NCI-H748 (cell line): ENCODE results near the gene RMND1.

ENCODE experiments used
- DNase-seq: peaks from one replicate; lab custom pipeline; 2025; ENCODE audit not compliant: unreplicated experiment; lab: John Stamatoyannopoulos, UW

RMND1 gene, protein sequence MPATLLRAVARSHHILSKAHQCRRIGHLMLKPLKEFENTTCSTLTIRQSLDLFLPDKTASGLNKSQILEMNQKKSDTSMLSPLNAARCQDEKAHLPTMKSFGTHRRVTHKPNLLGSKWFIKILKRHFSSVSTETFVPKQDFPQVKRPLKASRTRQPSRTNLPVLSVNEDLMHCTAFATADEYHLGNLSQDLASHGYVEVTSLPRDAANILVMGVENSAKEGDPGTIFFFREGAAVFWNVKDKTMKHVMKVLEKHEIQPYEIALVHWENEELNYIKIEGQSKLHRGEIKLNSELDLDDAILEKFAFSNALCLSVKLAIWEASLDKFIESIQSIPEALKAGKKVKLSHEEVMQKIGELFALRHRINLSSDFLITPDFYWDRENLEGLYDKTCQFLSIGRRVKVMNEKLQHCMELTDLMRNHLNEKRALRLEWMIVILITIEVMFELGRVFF

DNA sequence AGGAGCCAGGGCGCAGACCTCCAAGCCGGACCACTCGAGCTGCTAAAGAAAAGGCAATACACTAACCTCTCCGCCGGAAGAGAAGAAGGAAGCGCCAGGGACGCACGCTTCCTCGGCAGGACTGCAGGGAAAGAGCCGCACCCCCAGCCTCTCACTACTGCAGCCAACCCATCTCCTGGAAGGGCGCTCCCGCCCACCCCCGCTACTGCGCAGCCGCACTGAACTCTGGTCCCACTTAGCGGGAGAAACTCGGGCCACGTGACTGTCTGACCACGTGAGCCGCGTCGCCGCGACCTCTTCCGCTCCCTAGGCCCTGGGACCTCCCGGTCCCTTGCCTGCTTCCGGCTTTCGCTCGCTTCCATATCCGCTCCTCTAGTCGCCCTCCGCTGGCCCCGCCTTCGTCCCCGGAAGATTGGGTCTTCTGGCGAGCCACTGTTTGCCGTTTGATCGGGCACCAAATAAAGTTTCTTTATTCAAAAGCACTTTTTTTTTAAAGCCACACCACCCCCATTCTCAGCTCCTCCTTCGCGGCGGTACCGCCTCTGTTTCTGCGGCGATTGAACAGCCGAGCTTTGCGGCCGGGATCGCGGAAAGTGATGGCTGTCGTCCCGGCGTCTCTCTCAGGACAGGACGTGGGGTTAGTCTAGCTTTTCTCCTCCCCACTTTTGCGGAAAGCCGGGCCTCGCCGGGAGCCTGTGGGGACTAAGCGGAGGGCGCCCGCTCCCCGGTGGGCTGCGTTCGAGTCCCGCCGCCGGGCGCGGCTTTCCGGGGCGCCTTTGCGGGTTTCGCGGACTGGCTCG, at the start of gene RMND1:
Gene RMND1, minus strand, starts transcription at position 177 of the 800 bp plus-strand sequence. CDS start 6,315 bp downstream, outside the sequence.
- peak; percentile 100 for DNase-seq

DNA sequence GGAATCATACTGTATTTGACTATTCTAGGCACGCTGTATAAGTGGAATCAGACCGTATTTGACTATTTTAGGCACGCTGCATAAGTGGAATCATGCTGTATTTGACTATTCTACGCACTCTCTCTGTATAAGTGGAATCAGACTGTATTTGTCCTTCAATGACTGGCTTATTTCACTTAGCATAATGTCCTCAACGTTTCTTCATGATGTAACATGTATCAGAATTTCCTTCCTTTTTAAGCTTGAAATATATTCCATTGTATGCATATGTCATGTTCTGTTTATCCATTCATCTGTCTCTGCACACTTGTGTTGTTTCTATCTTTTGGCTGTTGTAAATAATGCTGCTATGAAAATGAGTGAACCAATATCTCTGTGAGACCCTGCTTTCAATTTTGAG, 47.6 kb upstream of the RMND1 start:
- DNase-seq = no peak

DNA sequence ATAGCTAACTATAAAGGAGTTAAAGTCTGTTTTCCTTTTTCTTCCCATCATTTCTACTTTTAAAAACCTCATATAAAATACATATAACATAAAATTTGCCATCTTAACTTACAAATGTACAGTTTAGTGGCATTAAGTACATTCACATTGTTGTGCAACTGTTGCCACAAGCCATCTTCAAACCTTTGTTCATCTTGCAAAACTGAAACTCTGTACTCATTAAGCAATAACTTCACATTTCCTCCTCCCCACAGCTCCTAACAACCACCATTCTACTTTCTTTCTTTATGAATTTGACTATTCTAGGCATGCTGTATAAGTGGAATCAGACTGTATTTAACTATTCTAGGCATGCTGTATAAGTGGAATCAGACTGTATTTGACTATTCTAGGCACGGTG, 46.4 kb upstream of the RMND1 start:
- DNase-seq = no peak

DNA sequence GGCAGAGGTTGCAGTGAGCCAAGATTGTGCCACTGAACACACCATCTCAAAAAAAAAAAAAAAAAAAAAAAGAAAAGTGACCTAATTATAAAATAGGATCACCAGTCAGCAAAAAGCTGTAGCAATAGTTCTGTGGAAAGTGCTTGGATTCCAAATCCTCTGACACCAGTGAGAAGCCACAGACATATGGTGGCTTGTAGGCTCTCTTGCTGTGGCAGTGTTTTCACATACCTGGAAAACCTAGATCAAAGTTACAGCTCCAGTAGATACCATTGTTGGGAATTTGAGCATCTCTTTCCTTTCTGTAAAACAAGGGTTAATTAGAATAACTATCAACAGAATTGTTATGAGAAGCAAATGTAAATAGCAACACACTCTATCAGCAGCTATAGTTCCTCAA, 46.0 kb upstream of the RMND1 start:
- no peak for DNase-seq

- DNase-seq = no peak
Measured at GRCh38 chr6:151495380-151495779, 43.5 kb upstream of the RMND1 start.

DNA sequence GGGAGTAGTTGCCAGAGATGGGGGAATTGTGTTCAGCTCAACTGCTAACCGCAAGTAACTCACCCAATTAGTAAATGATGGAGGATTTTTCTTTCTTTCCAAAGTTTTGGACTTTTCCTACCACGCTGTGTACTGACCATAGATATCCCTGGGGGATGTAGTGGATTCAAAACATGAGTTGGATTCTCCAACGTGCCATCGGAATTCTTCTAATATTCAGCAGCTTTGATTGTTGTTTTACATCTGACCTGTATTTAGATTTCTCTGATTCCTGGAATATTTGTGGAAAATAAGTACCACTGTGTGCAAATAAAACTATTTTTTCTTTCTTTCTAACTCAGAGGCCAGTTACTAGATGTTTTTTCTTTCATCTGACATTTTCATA, 43.0 kb upstream of the RMND1 start:
- DNase-seq = no peak

DNA sequence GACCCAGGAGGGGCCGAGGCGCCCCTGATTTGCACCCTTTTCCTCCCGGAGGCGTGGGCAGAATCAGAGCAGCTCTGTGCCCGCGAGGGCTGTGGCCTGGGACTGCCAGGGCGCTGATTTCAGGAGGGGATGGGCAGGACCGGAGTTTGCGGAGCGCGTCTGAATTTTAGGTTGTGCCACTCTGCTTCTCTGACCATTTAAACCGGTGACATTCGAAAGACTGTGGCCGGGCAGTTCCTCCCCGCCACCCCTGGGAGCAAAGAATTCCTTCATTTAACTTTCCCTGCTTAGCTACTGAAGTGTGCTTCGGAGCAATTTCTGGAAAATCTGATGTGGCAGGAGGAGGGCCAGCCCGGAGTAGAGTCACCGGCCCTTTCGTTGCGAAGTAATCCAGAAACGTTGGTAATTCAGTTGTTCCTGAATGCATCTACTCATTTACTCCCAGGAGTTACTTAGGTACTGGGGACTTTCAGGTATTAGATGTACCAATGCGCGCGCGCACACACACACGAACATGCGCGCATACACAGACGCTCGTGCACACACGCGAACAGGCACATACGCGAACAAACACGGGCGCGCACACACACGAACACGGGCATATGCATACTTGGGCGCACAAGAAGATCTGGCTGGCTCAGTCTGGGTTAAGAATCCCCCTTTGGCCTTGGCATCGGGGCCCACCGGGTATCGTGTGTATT, 42.5 kb upstream of the RMND1 start:
- peak; percentile 77 for DNase-seq

GRCh38 chr6:151493804-151494234, 41.9 kb upstream of the RMND1 start, which contains the start of gene CCDC170:
CCDC170 (plus strand) TSS chr6:151494017; CDS start chr6:151494129, 112 bp downstream.
- DNase-seq = peak; percentile 64

DNA sequence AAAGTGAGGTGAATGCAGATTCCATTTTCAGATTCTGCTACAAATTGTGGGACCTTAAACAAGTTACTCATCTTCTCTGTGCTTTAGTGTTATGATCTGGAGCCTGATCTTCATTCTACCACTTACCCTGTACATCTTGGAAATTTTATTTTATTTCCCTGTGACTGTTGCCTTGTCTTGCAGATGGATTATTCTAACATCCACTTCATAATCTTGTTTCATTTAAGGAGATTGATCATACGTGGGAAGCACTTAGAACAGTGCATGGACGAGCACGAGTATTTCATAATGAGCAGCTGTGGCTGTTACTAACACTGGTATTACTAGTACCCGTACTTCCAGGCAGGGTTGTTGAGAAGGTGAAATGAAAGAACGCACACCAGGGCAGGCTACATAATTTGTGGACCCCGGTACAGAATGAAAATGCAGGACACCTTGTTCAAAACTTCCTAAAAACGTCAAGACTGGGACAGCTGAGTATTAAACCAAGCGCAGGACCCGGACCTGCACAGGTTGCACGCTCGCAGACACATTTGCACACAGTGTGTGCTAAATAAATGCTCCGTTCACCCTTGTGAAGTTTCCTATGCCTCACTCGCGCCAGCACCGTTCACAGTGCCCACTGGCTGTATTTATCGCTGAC, 41.4 kb upstream of the RMND1 start:
- no peak for DNase-seq

- DNase-seq = no peak
Measured at GRCh38 chr6:151490996-151491395, 39.1 kb upstream of the RMND1 start.

DNA sequence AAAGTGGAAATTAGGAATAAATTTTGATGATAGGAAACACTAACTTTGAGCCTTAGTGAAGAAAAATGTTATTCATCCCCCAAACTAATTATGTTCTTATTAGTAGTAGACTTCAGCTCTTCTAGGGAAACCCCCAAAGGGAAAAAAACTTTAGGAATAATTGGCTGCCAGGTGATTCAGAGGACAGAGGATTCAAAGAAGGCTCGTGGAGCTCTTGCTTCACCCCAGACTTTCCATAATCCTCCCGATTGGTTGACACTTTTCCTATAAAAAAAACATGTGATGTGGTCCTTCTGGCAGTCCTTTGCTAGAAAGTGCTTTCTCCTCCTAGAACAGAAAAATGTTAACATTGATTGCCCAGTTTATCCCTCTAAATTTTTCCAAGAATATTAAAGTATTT, 36.3 kb upstream of the RMND1 start:
- no peak for DNase-seq

- no peak for DNase-seq
Measured at GRCh38 chr6:151483994-151484393, 32.1 kb upstream of the RMND1 start.

GRCh38 chr6:151482290-151482689, 30.4 kb upstream of the RMND1 start:
- no peak for DNase-seq

DNA sequence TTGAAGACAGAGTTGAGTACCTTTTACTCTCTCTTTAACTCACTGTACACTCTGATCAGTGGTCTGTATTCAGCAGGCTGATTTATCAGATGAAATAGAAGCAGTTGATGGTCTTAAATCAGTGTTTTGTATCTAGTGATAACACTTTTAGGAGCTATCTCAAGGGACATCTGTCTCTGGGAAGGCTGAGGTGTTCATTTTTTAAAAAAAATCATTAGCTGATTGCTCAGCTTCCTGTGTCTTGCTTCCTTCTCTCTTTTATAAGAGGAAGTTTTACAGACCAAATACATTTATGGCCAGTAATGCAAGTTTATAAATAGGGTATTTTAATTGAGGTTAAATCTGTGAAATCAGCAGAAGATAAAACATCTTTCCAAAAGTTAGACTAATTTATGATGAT, 29.9 kb upstream of the RMND1 start:
- DNase-seq = no peak

DNA sequence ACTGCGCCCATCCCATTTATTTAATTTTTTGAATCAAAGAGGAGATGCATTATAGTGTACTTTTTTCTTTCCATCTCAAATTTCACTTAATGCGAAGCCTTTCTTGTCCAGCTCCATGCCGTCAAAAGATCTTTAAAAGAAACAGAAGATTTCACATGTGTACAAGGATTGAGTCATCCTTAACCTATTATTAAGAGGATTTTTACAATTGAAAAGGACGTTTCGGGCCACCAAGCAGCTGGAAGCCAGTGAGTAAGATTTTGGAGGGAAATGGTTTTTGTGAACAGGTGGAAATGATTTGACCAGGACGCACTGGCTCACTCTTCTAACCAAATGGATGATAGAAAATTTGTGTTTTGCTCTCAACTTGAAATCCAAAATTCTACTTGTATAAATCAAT, 26.7 kb upstream of the RMND1 start:
- no peak for DNase-seq

GRCh38 chr6:151477726-151478125, 25.8 kb upstream of the RMND1 start:
- no peak for DNase-seq

- peak; percentile 54 for DNase-seq
Measured at GRCh38 chr6:151475653-151476523, 24.0 kb upstream of the RMND1 start.

DNA sequence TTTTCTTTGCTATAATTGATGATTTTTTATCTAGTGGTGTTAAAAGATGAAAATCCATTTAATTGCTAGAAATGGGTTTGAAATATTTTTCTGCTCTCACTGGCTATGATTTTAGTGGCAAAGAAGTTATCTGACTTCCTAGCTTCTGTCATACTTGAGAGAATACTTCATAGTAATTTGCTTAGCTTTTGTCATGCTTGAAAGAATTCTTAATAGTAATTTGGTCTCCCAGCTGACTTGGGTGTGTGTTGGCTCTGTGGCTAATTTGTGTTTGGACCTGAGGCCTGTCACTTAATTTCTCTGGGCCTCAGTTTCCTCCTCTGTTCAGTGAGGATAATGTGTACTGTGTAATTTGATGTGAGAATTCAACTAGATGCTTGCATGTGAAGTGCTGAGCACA, 12.8 kb upstream of the RMND1 start:
- DNase-seq = no peak

DNA sequence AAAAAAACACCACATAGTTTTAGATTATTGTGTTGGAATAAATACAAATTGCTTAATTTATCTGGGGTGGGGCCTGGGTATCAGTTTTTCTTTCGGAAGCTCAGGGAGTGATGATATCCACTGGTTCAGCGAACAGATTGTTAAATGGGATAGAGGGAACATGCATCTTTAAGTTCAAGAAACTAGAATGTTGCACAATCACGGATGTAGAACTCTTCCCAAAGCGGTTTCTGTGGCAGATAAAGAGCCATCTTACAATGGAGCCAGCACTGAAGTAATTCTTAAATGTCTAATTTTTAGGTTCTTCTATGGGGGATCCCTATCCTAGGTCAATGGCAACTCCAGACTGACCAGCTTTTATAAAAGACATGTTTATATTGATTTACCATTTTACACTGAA, 9.7 kb upstream of the RMND1 start:
- DNase-seq = no peak
